Measurements from ENCODE around the gene BRINP1. TPM values are rescaled to one million over a fixed set of nuclear protein-coding genes. Genes with fewer than 3 reads are reported as not detected.
A peak's percentile ranks its signal among the peaks of the same experiment; 100 is the strongest.

Gene BRINP1
- polyA plus RNA-seq, 10 donors, result 0.14 to 2.9 (median 0.21) TPM

GRCh38 chr9:119216651-119217331, 152.4 kb downstream of the BRINP1 start:
- peak; percentile 35 to 92 (median 78) for DNase-seq

- DNase-seq, result peak in 1 of 3 donors; percentile 2
Measured at GRCh38 chr9:119215651-119216050, 153.6 kb downstream of the BRINP1 start.

- no peak for DNase-seq
Measured at GRCh38 chr9:119213471-119213870, 155.8 kb downstream of the BRINP1 start.

- no peak for DNase-seq
Measured at GRCh38 chr9:119197893-119198607, 171.2 kb downstream of the BRINP1 start.

DNA sequence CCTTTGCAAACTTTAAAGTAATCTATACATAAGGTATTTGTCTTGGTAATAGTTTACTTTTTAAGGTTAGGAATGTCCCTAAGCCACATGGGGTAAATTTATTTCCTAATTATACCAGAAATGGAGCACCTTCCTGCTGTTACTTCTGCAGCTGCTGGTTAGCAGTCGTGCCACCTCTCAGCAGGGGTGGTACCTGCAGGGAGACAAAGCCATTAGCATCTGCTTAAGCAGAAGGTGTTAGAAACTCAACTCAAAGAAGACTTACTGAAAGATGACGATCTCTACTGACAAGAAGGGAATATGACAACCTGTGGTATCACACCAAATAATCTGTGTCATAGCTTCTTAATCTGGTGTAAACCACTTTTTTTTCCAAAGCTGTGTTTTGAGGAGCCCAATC, 173.7 kb downstream of the BRINP1 start:
- no peak for DNase-seq

GRCh38 chr9:119185298-119185697, 183.9 kb downstream of the BRINP1 start:
- DNase-seq, result no peak

DNA sequence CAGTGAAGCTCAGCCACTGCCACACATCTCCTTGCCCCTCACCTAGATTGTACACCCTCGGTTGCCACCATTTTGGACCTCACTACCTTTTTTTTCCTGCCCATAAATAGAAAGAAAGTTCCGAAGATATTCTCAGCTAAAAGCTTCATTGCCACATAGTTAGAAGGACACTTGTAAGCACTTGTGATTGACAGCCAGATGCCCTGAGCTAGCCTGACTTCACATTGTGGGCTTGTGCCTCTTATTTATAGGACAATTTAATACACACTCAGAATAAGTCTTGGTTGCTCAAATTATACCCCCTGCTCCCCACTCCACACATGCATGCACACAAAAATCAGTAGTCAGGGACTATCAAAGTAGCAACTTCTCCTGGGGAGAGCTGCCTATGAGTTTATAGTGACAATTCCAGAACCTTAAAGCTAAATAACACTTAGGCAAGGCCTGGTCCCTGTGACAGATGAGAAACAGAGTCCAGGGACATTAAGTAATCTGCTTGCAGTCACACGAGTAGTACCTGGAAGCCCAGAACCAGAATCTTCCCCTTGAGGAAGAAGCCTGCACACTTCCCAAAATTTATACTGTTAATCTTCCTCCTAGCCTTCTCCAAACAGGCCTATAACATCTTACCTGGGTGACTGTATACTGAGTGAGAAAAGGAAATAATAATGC, 184.8 kb downstream of the BRINP1 start:
- no peak for DNase-seq

DNA sequence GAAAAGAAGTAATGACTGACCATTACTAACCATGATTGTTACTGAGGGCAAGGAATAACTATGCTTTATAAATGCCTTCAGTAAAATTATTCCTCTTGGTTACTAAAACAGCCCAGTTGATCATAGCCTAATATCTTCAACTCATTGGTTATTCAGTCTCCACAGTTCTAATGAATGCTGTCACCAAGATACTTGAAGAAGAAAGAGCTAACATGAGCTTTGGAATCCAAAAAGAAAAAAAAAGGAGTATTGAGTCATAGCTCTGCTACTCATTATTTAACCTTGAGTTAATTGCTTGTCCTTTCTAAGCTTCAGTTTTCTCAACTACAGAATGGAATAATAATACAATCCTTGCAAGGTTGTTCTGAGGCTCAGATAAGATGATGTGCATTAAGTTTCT, 187.7 kb downstream of the BRINP1 start:
- no peak for DNase-seq

GRCh38 chr9:119180897-119181296, 188.3 kb downstream of the BRINP1 start:
- no peak for DNase-seq

GRCh38 chr9:119179701-119180100, 189.5 kb downstream of the BRINP1 start:
- no peak for DNase-seq

DNA sequence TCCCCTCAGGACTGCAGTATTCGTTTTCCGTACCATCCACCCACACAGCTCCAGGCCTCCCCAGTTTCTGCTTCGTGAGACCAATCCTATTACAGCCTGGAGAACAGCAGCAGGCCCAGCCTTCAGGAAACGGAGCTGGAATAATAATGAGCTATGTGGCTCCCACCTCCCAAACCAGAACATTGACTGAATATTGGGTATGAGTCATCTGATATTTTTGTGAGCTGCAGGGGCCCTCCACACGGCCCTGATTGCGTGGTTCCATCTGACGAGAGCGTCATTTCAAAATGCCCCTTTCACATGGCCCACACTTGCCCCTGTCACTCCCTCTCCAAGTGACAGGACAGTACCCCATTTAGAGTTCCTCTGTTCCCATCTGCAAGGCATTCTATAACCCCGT, 192.0 kb downstream of the BRINP1 start:
- DNase-seq, result no peak

- DNase-seq, result no peak
Measured at GRCh38 chr9:119175581-119175980, 193.7 kb downstream of the BRINP1 start.

DNA sequence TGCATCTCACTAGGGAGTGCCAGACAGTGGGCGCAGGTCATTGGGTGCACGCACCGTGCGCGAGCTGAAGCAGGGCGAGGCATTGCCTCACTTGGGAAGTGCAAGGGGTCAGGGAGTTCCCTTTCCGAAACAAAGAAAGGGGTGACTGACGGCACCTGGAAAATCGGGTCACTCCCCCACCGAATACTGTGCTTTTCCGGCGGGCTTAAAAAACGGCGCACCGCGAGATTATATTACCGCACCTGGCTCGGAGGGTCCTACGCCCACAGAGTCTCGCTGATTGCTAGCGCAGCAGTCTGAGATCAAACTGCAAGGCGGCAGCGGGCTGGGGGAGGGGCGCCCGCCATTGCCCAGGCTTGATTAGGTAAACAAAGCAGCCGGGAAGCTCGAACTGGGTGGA, 200.0 kb downstream of the BRINP1 start:
- peak in 1 of 3 donors; percentile 12 for DNase-seq

GRCh38 chr9:119167876-119168275, 201.4 kb downstream of the BRINP1 start:
- DNase-seq, result no peak

DNA sequence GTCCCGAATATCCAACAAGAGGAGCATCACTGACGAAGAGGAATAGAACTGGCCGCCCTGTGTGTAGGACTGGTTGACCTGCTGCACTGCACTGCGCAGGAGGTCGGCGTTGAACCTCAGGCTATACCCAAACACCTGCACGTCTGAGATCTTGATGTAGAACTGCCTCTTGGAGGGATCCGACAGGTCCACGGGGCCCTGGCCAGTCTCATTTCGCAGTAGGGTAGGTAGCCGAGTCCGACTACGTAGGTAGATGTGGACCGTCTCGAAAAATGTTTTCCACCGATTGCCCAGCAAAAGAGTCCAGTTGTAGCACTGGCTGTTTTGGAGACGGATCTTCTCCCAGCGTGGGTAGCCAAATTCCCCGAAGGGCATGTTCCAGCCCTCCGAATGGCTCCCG, 202.0 kb downstream of the BRINP1 start:
- no peak for DNase-seq

GRCh38 chr9:119166096-119166495, 203.1 kb downstream of the BRINP1 start:
- no peak for DNase-seq

DNA sequence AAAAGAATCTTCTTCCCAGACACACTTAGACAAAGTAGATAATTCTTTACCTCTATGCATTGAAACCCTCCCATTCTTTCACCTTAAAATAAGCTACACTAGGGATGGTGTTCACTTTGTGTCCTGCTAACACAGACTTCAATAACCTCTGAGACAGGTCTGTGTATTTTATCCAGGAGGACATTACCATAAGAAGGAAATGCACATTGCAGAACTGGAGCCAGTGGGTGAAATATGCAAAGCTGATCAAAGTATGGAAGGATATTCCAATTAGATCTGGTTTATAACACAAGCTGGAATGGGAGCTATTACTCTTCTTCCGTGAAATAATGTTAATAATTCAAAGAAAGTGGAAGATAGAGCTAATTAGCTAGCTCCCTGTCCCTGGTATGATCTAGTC, 204.1 kb downstream of the BRINP1 start:
- no peak for DNase-seq

GRCh38 chr9:119164716-119165115, 204.5 kb downstream of the BRINP1 start:
- no peak for DNase-seq

DNA sequence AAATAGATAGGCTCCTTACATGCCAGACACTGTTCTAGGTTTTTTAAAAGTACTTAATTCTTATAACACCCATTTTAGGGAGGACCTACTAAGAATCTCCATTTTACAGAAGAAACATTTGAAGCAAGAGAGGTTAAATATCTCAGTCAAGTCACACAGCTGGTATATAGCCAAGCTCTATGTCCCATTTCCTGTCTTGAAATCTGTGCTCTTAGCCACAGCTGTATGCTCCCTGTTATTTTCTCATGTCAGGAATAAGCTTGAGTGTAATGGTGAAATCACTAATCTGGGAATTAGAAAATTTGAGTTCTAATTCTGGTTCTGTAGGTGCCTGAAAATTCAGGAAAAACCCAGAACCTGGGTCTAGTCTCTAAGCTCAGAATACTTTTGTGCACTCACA, 208.7 kb downstream of the BRINP1 start:
- DNase-seq, result peak in 2 of 3 donors; percentile 2 to 18

DNA sequence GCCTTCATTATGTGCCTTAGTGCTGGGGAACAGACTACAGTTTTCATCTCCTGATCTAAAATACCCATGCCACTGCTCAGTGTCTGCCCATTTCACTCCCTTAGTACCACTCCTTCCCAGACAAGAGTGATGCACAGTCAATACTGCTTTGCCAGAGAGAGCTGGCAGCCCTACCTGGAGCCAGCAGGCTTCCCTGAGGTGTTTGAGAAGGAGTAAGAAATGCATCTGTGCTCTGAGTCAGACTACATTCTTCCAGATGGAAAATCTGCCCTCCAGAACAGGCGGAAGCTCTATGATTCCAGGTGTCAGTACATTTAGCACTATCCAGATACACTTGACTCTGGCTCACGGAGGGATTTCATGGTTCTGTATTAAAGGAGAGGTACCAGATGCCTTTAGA, 209.8 kb downstream of the BRINP1 start:
- no peak for DNase-seq

DNA sequence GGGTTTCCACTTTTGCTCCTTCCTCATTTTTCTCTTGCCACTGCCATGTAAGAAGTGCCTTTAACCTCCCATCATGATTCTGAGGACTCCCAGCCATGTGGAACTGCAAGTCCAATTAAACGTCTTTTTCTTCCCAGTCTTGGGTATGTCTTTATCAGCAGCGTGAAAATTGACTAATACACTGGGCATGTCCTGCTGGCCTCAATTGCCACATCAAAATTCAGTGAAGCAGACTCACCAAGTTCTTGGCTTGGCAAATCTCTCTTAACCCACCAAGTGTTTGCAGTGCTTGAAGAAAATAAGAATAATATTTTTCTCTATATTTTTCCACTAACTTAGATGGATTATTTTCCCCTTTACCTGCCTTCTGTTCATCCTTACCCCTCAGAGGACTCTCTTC, 212.0 kb downstream of the BRINP1 start:
- DNase-seq, result no peak

DNA sequence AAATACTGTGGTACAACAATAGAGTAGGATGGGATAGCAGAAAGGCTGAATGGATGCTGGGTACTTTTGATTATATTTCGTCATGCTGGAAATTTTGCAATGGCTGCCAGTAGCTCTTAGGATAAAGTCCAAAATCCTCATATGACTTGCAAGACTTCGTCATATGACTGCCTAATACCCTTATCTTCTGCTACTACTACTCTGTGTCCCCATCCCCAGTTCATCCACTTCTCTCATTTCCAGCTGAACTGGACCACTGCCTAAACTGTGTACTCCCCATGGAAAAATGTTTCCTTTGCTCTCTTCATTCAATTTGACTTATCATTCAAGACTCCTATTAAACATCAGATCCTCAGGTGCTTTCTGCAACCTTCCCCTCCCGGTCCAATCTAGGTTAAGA, 212.9 kb downstream of the BRINP1 start:
- DNase-seq, result no peak

DNA sequence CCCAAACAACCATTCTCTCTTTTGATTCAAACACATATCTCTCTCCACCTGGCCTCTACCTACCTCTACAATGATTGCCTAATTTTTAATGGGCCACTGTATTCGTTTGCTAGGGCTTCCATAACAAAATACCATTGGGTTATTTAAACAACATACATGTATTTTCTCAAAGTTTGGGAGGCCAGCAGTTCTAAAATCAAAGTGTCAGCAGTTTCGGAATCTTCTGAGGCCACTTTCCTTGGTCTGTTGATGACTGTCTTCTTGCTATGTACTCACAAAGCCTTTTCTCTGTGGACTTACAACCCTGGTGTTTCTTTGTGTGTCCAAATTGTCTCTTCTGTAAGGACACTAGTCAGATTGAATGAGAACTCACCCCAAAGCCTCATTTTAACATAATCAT, 214.7 kb downstream of the BRINP1 start:
- no peak for DNase-seq

All from muscle of back (tissue), 11 donors.